Osteocyte (in vitro differentiated cells): ENCODE results near the gene STMP1. TPM values are rescaled to one million over a fixed set of nuclear protein-coding genes. Genes with fewer than 3 reads are reported as not detected.
"Not testable (repeated sequence)": the region's sequence is repeated elsewhere in the genome, so short reads cannot be mapped to it uniquely, and the experiment has no call there.

Experiments used
- DNase-seq: peaks from one replicate; pipeline ENCODE4 v3.0.0; 2021; ENCODE audit warnings: mixed read lengths; ENCODE audit not compliant: unreplicated experiment; ENCODE audit errors: extremely low spot score
- H3K27ac Mint-ChIP-seq: one replicate; pipeline ENCODE4 v1.8.0; 2021; ENCODE audit warnings: mild to moderate bottlenecking, mixed read lengths; ENCODE audit not compliant: unreplicated experiment
- H3K27me3 Mint-ChIP-seq: one replicate; pipeline ENCODE4 v1.8.0; 2021; ENCODE audit warnings: mixed read lengths; ENCODE audit not compliant: unreplicated experiment
- H3K36me3 Mint-ChIP-seq: one replicate; pipeline ENCODE4 v1.8.0; 2021; ENCODE audit warnings: mixed read lengths; ENCODE audit not compliant: unreplicated experiment
- H3K4me1 Mint-ChIP-seq: one replicate; pipeline ENCODE4 v1.8.0; 2021; ENCODE audit warnings: mixed read lengths; ENCODE audit not compliant: unreplicated experiment
- H3K4me3 Mint-ChIP-seq: one replicate; pipeline ENCODE4 v1.8.0; 2021; ENCODE audit warnings: mild to moderate bottlenecking, moderate library complexity, mixed read lengths; ENCODE audit not compliant: unreplicated experiment
- H3K9me3 Mint-ChIP-seq: one replicate; pipeline ENCODE4 v1.8.0; 2021; ENCODE audit warnings: mixed read lengths; ENCODE audit not compliant: unreplicated experiment
- CTCF ChIP-seq: fragments of 200-600 bp; sonication (generic); IDR thresholded peaks from 2 replicates; pipeline ENCODE4 v1.5.0; 2021; ENCODE audit warnings: antibody characterized with exemption, mild to moderate bottlenecking, moderate library complexity
- total RNA-seq: library from RNA; stranded (reverse); gene quantifications from 2 replicates; pipeline ENCODE4 v1.2.1, GENCODE V29; 2021

STMP1 gene
- total RNA-seq, 1 donor from 2014 or later: 45.4 TPM

GRCh38 chr7:135620980-135621850 is 41.1 kb upstream of the STMP1 start:
- Mint-ChIP-seq H3K27ac (peak overlapping the region; percentile 27), H3K4me1 (peaks cover 15% of the 10 kb centered on the region), H3K27me3 (no peaks in the 10 kb centered on the region), H3K4me3 (no peak overlapping the region), H3K9me3 (no peaks in the 10 kb centered on the region), H3K36me3 (peaks cover 23% of the 10 kb centered on the region)
- no peak for DNase-seq
- TF ChIP-seq CTCF: peak; percentile 86

GRCh38 chr7:135634191-135634878 is 28.0 kb upstream of the STMP1 start:
- Mint-ChIP-seq H3K4me3 (no peak overlapping the region), H3K9me3 (no peaks in the 10 kb centered on the region)

GRCh38 chr7:135639690-135640089 is 22.6 kb upstream of the STMP1 start:
- H3K36me3 Mint-ChIP-seq: peaks cover 16% of the 10 kb centered on the region
- H3K9me3 Mint-ChIP-seq, H3K4me1 Mint-ChIP-seq, H3K27me3 Mint-ChIP-seq, DNase-seq, H3K4me3 Mint-ChIP-seq, H3K27ac Mint-ChIP-seq: not testable (repeated sequence)

More at GRCh38 chr7:135634191-135634878, 28.0 kb upstream of the STMP1 start:
- DNase-seq: no peak
- H3K27ac Mint-ChIP-seq: no peak overlapping the region
- no peaks in the 10 kb centered on the region for H3K4me1 Mint-ChIP-seq
- no peaks in the 10 kb centered on the region for H3K27me3 Mint-ChIP-seq
- TF ChIP-seq CTCF: no peak
- peaks cover 14% of the 10 kb centered on the region for H3K36me3 Mint-ChIP-seq

- H3K36me3 Mint-ChIP-seq: peaks cover 12% of the 10 kb centered on the region
- no peak for DNase-seq
- H3K4me1 Mint-ChIP-seq: peaks cover 2% of the 10 kb centered on the region
- no peak overlapping the region for H3K4me3 Mint-ChIP-seq
- H3K27ac Mint-ChIP-seq: no peak overlapping the region
- H3K9me3 Mint-ChIP-seq: no peaks in the 10 kb centered on the region
- no peak for TF ChIP-seq CTCF
- no peaks in the 10 kb centered on the region for H3K27me3 Mint-ChIP-seq
Measured at GRCh38 chr7:135644154-135644553, 18.2 kb upstream of the STMP1 start.

GRCh38 chr7:135644729-135645128 is 17.6 kb upstream of the STMP1 start:
- no peak for DNase-seq
- H3K4me3 Mint-ChIP-seq: no peak overlapping the region
- TF ChIP-seq CTCF: no peak
- H3K27me3 Mint-ChIP-seq: no peaks in the 10 kb centered on the region
- no peaks in the 10 kb centered on the region for H3K9me3 Mint-ChIP-seq
- peaks cover 11% of the 10 kb centered on the region for H3K36me3 Mint-ChIP-seq
- no peak overlapping the region for H3K27ac Mint-ChIP-seq
- H3K4me1 Mint-ChIP-seq: peaks cover 2% of the 10 kb centered on the region
